ENCODE measurements around the gene EDEM1. TPM values are rescaled to one million over a fixed set of nuclear protein-coding genes. Genes with fewer than 3 reads are reported as not detected.
"Not testable (repeated sequence)": the region's sequence is repeated elsewhere in the genome, so short reads cannot be mapped to it uniquely, and the experiment has no call there.

EDEM1 gene
- polyA plus RNA-seq (ENCODE audit: insufficient read length in 12 of 12): 100 to 1,000 TPM in 1 of 12 donors, 10 to 100 TPM in 10, 1 to 10 TPM in 1; 9.1 to 113 (median 12.1) TPM
- long read RNA-seq, donor 1: 0 reads
- long read RNA-seq, donor 2: 0 reads
- long read RNA-seq, donor 3: 0 reads
- long read RNA-seq, donor 4: 0 reads
- long read RNA-seq, donor 5, full-length matches to known transcripts: 3 of 26 reads
- long read RNA-seq, donor 5, partial matches to known transcripts: 23 of 26 reads
- long read RNA-seq, donor 5, other reads (novel, unspliced or antisense): 0 of 26 reads
- long read RNA-seq, donor 6, full-length matches to known transcripts: 2 of 2 reads
- long read RNA-seq, donor 6, partial matches to known transcripts: 0 of 2 reads
- long read RNA-seq, donor 6, other reads (novel, unspliced or antisense): 0 of 2 reads
- long read RNA-seq, donor 7: 0 reads
- long read RNA-seq, donor 8: 0 reads
- long read RNA-seq, donor 9: 0 reads
- long read RNA-seq, donor 10, full-length matches to known transcripts: 2 of 2 reads
- long read RNA-seq, donor 10, partial matches to known transcripts: 0 of 2 reads
- long read RNA-seq, donor 10, other reads (novel, unspliced or antisense): 0 of 2 reads
- long read RNA-seq, donor 11: 0 reads

- DNase-seq: peak; percentile 94
Measured at GRCh38 chr3:5187156-5187919, at the start of gene EDEM1. EDEM1 (plus strand) TSS chr3:5187707; CDS start chr3:5187806, 99 bp downstream.

- no peak for DNase-seq
Measured at GRCh38 chr3:5138214-5138981, 49.1 kb upstream of the EDEM1 start.

- no peak for DNase-seq
Measured at GRCh38 chr3:5140230-5140621, 47.3 kb upstream of the EDEM1 start.

DNA sequence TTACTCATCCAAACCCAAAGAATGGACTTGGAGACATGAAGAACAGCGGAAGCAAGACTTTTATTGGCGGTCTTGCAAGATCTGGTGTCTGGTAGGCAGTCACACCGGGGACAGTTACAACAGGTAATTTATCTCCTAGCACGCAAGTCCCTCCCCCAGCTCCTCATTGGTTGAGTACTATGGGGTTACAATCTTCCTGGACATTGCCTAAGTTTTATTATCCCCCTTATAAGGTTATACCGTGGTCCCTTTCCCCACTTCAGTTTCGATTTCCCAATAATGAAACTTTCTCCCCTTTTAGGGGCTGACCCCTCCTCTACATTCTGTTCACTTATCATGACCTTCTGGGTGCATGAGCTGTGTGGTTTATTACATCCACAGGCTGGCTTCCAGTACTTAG is 46.7 kb upstream of the EDEM1 start:
- no peak for DNase-seq

- no peak for DNase-seq
Measured at GRCh38 chr3:5141760-5142159, 45.7 kb upstream of the EDEM1 start.

- no peak for DNase-seq
Measured at GRCh38 chr3:5143464-5143863, 44.0 kb upstream of the EDEM1 start.

- no peak for DNase-seq
Measured at GRCh38 chr3:5144316-5144994, 43.1 kb upstream of the EDEM1 start.

DNA sequence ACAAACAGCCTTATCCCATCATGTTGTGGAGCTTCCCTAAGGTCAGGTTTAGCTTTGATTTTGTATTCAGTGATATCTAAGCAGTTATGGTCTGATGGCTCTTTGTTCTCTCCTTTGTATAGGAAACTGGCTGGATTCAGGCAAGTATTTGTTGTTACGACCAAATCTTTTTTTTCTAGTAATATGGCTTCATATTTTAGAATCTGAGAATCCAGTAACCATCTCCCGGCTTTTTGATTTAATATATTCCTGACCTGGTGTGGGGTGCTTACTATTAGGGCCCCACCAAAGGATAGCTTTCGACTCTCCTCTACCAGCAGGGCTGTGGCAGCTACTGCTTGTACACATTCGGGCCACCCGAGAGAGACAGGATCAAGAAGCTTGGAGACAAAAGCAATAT is 42.4 kb upstream of the EDEM1 start:
- DNase-seq: no peak

- DNase-seq: not testable (repeated sequence)
Measured at GRCh38 chr3:5147152-5147551, 40.4 kb upstream of the EDEM1 start.

GRCh38 chr3:5149306-5149880 is 38.1 kb upstream of the EDEM1 start:
- no peak for DNase-seq

GRCh38 chr3:5151586-5151985 is 35.9 kb upstream of the EDEM1 start:
- DNase-seq: no peak

DNA sequence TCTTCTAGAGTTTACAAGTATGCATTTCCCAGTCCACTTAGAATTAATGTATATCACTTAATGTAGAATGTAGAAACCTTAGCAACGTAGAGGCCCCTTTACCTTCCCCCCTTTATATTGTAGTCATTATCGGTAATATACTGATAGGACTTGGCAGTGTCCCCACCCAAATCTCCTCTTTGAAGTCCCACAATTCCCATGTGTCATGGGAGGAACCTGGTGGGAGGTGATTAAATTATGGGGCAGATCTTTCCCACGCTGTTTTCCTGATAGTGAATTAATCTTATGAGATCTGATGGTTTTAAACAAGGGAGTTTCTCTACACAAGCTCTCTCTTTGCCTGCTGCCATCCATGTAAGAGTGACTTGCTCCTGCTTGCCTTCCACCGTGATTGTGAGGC is 34.4 kb upstream of the EDEM1 start:
- DNase-seq: no peak

DNA sequence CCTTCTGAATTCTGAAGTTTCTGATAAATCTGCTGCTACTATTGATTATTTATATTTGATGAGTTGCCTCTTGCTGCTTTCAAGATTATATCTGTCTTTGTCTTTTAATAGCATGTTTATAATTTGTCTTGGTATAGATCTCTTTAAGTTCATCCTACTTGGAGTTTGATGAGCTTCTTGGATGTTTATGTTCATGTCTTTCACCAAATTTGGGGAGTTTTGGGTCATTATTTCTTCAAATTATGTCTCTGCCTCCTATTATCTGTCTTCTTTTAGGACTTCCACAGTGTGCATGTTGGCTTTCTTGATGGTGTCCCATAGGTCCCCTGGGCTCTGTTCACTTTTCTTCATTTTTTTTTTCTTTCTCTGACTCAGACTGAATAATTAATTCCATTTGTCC is 32.3 kb upstream of the EDEM1 start:
- no peak for DNase-seq

GRCh38 chr3:5160321-5160720 is 27.2 kb upstream of the EDEM1 start:
- no peak for DNase-seq

DNA sequence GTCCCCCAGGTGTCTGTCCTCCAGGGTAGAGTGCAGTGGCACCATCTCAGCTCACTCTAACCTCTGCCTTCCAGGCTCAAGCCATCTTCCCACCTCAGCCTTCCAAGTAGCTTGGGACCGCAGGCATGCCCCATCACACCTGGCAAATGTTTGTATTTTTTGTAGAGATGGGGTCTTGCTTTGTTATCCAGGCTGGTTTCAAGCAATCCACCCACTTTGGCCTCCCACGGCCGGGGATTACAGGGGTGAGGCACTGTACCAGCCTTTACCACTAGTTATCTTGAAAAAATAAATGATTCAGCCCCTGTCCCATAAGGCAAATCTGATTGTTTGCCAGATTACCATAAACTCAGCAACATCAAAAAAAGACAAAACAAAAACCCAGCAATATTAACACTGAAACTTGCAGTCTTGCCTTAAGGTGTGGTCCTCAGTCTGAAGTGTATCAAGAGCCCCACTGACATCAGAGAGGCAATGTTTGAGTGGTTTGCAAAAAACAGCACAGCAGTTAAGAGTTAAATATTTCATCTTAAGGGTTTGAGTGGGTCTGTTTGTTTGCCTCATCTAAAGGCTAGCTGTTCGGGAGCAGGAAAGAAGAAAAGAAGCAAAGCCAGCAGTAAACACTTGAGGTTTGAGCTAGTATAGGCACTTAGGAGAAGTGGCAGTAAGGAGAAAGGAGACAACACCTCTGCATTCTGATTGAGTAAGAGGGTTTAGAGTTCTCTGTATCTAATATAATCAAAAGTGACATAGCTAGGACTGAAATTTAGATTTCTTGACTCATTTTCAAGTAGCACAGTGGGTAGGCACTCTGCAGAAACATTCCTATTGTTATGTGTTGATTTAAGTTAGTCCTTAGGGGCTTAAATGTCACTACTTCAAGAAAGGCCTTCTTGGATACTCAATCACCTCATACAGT is 26.3 kb upstream of the EDEM1 start:
- DNase-seq: no peak

- DNase-seq: no peak
Measured at GRCh38 chr3:5162102-5162501, 25.4 kb upstream of the EDEM1 start.

GRCh38 chr3:5165698-5166097 is 21.8 kb upstream of the EDEM1 start:
- DNase-seq: no peak

- no peak for DNase-seq
Measured at GRCh38 chr3:5166846-5167245, 20.7 kb upstream of the EDEM1 start.

- no peak for DNase-seq
Measured at GRCh38 chr3:5168110-5168509, 19.4 kb upstream of the EDEM1 start.

DNA sequence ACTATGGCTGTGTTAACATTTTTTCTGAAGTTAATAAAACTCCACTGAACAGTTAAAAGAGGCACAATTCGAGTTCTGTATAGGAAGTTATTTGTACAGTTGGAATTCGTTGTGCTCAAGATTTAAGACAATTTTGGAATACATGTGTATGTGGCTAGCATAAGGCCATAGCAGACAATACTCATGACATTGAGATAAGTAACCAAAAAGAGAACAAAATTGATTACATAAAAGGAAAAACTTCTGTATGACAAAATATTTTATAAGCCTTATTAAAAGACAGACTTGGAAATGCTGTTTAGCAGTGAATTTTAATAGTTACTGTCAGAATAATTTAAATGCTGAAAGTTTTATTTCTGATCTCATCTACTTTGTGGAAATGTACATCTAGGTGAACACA is 17.7 kb upstream of the EDEM1 start:
- no peak for DNase-seq
